Midbrain (tissue), 1 donor: Measurements from ENCODE around the gene DISP1.

Experiments
- DNase-seq: peaks from one replicate; lab custom pipeline; 2025; lab: John Stamatoyannopoulos, UW

DISP1 gene

GRCh38 chr1:222861062-222861461, 46.2 kb downstream of the DISP1 start:
- DNase-seq: no peak
